Retina (tissue), 1 donor: ENCODE measurements around the gene ZNF493.

Source experiments
- DNase-seq: peaks from one replicate; pipeline ENCODE4 v3.0.0-alpha.2; 2016

Gene ZNF493

GRCh38 chr19:21463449-21464105 is 66.6 kb downstream of the ZNF493 start:
- peak; percentile 92 for DNase-seq

GRCh38 chr19:21466627-21467026 is 69.7 kb downstream of the ZNF493 start:
- DNase-seq: no peak

- DNase-seq: no peak
Measured at GRCh38 chr19:21468791-21469190, 71.9 kb downstream of the ZNF493 start.

- DNase-seq: no peak
Measured at GRCh38 chr19:21472507-21472906, 75.6 kb downstream of the ZNF493 start.

GRCh38 chr19:21474671-21475181 is 77.8 kb downstream of the ZNF493 start:
- peak; percentile 98 for DNase-seq
